IPS-NIHi11 (cell line): ENCODE measurements around the gene PLXNB2.

ENCODE experiments used
- DNase-seq: peaks from one replicate; pipeline ENCODE4 v3.0.0; 2012; ENCODE audit warnings: mixed read lengths, low spot score

PLXNB2 gene

DNA sequence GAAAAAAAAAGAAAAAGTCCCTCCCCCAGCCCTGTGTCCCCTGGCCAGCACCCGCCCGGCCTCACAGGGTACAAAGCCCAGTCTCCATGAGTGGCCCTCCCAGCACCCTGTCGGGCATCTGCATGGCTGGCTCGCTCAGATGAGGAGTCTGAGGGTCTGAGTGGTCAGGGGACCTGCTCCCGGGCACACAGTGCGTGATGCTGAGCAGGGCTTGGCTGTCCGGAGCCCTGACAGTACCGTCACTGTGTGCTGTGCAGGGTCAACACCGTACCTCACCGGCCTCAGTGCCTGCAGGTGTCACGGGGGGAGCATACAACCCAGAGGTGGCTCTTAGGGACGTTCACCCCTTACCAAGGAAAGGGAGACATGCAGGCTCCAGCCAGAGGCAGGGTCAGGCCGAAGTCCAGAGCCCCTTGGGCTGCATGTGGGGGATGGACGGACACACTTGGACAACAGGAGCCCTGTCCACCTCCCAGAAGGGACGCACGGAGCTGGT, 3.6 kb upstream of the PLXNB2 start:
- no peak for DNase-seq

DNA sequence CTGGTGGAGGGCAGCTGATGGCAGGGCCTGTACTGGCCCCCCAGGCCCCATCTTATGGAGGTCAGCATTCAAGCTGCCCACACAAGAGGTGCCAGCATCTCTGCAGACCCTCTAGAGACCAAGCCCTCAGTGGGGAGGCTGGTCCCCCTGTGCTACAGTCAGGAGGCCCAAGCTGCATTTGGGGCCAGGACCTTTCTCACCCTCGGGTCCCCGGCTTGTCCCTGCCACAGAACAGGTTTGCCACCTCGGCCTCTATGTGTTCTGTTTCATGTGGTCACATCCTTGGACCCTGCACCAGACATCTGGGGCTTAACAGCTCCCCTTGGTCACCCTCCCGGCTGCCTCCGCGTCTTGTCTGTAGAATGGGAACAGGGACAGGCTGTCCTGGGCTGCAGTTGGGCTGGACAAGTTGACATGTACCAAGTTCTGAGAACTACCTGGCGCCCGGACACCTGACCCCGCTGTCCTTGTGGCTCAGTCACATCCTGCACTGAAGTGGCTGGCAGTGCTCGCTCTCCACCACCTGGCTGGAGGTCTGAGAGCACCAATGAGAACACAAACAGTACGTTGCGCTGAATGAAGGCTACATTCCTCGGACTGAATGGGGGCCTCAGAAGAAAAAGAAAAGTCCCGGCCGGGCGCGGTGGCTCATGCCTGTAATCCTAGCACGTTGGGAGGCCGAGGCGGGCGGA, 2.7 kb upstream of the PLXNB2 start:
- DNase-seq: no peak

DNA sequence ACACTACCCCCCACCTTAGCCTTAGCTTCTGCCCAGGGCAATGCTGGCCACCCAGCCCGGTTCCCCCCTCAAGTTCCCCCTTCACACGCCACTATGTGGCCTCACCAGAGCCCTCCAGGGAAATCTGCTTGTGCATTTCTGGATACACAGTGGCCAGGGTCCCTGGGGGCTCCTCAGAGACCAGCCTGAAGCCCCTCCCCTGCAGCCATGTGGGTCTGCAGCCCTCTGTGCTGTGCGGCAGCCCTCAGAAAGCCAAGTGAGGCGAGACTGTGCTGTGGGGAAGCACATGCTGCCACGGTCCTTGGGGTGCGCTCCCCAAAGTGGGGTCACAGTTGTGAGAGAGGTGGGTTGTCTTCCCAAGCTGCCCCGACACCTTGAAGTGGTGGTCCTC, 2.1 kb upstream of the PLXNB2 start:
- no peak for DNase-seq

DNA sequence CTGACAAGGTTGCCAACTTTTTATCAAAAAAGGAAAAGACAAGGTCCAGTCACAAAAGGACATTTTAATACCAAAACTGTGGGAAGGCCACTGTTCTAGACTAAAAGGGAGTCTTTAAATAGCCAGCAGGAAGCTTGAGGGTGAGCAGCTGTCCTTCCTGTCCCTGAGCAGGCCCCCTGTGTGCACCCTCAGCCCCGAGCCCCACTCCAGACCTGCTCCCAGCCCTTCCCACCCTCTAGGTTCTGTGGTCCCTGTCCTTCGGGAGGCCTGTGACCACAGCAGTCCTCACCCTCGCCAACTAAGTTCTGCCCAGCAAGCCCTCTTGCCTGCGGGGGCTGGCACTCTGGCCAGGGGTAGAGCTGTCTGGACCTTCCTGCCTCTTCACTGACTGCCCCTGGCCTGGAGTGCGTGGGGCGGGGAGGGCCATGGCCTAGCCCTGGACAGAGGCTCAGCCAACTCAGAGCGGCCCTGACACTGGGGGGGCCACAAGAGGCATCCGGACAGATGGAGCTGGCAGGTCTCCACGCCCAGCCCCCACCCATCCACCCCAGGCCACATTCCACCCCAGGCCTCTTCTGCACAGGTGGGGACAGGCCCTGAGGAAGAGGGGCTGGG, 1.6 kb upstream of the PLXNB2 start:
- no peak for DNase-seq

DNA sequence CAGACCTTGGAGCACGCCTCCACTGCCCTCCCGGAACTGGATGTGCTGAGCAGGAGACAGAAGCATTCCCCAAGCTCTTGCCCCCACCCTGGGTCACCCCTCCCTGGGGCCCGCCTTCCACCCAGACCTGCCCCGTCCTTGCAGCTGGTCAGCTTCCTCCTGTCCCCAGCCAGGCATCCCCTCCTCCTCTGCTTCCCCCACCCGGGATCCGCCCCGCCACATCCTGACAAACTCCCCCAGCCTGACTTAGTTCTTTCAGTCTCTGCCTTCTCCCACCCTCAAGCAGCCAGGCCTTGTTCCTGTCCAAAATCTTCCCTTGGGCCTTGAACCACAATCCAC, 1.1 kb upstream of the PLXNB2 start:
- DNase-seq: no peak

DNA sequence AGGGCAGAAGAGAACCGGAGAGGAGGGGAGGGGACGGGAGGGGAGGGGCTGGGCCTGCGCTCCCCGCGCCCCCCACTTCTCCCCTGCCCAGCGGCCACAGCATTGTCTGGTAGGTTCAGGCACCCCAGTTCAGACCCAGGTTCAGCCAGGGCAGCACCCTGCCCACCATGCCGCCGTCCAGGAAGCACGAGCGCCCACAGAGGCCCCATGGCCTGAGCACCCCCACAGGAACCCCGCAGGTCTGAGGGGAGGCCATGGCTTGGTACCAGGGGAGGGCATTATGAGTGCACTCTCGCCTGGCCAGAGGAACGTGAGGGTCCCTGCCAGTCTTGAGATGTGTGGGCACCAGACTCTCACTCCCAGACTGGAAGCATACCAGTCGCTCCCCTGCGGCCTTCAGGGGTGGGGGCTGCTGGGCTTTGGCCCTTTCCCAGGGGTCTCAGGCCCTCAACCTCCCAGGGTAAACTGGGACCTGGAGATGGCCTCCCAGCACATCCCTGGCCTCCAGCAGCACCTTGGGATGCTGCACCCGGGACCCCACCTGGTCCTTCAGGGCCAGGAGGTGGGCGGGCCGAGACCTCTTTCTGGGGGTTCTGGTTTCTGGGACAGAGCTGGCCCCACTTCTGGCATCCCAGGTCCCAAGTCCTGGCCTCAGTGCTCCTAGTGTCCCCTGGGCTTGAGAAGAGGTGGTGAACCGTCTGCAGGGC, 597 bp upstream of the PLXNB2 start:
- no peak for DNase-seq

DNA sequence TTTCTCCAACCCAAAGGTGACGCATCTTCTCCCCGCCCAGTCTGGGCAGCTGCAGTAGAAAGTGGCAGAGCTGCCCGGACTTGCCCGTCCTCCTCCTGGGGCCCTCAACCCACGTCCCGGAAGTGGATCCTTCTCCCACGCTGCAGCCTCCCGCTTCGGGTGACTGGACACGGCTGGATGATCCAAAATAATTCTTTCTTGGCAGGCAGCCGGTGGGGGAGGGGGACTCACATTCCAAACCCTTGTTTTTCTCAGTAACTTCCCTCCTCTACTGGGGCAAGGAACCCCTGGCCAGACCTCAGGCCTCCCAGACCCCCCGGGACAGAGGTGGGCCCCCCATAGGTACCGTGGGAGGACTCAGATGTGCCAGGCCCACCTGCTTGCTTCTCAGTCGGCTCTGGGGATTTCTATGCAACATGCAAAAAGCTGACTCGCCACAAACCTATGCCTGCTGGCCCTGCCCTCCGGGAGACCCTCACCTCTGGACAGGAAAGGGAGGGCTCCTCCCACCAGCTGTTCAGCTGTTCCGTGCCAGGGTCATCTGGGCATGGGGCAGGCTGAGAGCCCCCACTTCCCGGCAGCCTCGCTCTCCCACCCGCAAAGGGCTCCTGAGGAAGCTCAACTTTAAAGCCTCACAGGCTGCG, 1.4 kb downstream of the PLXNB2 start:
- DNase-seq: peak; percentile 68

DNA sequence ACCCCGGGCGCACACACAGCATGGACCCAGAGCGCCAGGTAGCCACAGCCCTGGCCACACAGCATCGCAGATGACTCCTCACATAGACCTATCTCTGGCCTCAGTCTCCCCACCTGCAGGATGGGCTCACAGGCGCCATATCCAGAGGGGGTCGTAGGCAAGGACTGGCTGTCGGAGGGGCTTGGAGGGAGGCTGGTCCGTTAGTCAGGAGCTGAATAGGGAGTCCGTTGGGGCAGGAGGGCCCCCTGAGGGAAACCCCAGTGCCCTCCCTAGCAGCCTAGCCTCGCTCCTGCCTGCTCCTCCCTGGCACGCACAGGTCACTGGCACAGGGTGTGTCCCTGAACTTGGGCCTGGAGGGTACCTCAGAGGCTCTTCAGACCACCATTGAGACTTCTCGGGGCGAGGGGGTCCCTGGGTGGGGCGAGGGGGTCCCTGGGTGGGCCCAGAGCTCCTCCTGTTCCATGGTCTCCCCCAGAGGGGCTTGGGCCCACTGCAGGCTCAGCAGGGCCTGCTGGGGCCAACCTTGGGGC, 2.0 kb downstream of the PLXNB2 start:
- no peak for DNase-seq

DNA sequence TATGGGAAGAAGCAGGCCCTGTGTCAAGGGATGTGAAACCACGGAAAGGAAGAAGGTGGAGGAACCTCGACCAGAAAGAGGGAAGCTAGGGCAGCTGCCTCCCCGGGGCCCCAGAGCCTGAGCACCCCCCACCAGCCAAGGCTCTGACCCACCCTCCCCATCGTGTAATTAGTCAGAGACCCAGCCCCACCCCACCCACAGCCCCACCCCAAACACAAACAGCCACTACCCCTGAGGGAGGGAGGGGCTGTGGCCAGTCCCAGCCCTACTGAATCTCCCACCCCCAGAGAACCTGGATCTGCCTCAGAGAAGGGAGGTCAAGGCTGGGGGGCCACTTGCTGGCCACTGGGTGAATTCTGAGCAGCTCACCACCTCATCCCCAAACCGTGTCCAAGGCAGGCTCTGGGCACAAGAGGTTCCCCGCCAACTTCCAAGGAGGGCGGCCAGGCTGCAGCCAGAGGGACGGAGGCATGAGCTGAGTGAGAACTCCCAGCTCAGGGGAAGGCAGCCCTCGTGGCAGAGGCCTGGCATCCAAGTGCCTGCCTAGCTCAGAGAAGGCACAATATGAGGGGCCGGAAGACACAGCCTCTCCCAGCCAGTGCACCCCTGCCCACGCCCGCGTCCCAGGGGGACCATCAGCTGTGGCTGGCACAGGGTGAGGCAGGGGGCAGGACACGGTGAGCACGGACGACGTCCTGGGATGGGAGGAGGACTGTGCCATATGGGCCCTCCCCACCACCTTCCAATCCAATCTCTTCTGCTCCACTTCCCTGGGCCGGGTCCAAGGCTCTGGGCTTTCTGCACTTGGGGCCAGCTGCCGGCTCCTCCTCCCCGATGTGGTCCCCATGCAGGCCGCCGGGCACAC, 2.7 kb downstream of the PLXNB2 start:
- DNase-seq: no peak

DNA sequence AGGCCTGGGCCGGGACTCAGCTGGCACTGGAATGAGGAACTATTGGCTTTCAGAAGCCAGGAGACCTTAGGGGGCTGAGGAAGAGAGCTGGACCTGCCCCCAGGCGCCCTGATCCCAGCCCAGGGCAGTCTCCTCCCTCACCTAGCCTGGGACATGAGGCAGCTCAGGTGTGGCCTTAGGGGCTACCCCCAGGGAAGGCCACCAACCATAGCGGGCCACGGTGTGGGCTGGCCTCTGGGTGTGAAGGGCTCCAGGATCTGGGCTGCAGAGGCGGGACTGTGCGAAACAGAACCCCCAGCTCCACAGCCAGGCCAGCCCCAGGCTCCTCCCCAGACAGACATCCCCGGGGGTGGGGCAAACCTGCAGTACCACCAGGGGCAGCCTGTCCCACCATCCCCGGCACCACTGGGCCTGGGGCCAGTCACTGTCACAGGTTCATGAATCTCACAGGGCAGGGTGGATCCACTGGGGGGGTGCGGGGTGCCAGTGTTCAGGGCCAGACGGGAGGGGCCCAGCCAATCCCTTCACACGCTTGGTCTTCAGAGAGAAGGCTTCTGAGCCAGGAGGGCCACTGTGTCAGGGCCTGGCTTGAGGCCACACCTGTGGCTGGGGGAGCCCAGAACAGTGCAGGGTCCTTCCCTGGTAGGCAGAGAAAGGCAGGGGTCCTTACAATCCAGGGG, 3.5 kb downstream of the PLXNB2 start:
- DNase-seq: peak; percentile 69

DNA sequence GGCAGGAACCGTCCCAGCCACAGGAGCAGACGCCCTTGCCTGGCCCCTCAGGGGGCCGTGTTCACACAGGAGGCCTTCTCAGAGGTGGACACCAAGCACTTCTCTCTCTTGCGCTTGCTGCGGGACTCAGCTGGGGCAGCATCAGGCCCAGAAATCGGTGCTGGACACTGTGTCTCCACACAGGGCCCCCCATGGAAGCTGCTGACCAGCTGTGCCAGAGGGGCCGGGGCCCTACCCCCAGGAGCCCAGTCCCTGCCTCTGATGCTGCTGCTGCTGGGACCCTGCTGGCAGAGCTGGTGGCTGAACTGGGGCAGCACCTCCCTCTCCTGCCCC, 4.0 kb downstream of the PLXNB2 start:
- DNase-seq: no peak

DNA sequence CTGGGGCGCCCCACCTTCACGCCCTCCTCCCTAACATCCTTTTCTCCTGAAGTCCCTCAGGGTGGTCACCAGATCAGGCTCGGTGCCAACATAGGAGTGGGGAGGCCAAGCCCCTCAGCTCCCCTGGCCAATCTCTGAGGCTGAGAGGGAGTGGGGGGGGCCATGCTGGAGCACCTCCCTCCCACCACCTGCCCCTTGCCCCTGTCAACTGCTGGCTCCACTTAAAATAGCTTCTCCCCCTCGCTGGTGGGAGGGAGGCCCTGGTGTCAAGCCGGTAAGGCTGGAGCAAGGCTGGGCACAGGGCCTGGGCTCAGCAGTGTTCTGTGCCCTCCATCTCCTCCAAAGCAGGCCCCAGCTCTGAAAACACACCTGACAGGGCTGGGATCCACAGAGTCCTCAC, 4.9 kb downstream of the PLXNB2 start:
- DNase-seq: no peak

DNA sequence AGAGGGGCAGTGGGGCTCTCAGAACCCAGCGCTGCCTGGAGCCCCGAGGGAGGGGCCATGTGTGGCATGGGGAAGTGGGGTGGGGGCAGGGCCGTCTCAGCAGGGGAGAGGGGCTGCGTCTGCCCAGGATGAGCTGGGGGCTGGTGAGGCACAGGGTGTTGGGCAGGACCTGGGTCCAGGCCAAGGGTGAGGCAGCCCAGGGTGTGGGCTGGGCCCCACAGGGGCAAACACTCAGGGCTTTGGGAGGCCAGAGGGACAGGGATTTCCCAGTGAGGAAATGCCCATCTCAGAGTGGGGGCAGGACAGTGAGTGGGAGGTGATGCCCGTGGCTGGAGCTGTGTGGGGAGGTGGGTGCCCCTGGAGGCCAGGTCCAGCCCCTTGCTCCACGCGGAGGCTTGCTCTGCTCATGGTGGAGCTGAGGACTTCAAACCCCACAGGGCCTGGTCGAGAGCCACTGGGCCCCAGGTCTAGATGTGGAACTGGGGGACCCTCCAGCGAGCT, 5.4 kb downstream of the PLXNB2 start:
- no peak for DNase-seq

DNA sequence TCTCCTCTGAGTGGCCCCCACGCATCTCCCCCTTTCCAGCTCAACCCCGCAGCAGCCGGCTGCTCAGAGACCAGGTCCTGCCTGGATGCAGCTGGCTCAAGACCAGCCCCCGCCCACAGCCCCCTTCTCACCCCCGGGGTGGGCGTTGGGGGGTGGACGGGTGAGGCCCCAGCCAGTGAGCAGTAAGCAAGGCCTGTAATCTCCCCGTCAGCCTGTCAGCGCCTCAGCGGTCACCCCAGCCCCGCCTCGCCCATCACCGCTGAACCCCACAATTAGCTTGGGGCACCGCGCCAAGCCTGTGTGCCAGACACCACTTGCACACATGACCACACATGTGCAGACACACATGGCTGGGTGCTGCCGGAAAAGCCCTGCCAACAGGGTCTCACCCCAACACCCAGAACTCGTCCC, 5.9 kb downstream of the PLXNB2 start:
- no peak for DNase-seq

DNA sequence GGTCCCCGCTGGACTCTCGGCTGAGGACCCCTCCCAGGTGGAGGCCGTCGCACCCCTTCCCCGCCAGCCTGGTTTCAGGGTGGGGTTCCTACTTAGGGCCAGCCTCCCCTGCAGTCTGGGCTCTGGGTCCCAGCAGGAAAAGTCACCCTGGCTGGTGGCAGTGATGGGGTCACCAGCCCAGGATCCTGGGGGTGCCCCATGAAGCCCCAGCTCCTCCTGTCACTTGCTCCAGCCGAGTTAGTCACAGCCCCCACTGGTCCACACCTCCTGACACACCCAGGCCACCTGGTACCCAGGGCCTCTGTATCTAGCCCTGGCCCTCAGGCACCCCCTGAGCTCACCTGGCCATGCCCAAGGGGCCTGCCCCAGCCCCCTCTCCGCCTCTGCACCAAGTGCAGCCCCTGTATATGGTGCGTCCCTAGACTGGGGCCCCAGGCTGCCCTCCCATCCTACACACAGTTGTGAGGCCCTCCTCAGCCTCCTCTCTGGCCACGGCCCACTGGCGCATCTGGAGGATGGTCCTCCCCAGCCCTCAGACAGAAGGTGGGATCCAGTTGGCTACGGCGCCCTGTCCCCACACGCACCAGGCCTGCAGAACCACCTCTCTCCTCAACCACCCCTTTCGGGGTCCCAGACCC, 6.7 kb downstream of the PLXNB2 start:
- no peak for DNase-seq

DNA sequence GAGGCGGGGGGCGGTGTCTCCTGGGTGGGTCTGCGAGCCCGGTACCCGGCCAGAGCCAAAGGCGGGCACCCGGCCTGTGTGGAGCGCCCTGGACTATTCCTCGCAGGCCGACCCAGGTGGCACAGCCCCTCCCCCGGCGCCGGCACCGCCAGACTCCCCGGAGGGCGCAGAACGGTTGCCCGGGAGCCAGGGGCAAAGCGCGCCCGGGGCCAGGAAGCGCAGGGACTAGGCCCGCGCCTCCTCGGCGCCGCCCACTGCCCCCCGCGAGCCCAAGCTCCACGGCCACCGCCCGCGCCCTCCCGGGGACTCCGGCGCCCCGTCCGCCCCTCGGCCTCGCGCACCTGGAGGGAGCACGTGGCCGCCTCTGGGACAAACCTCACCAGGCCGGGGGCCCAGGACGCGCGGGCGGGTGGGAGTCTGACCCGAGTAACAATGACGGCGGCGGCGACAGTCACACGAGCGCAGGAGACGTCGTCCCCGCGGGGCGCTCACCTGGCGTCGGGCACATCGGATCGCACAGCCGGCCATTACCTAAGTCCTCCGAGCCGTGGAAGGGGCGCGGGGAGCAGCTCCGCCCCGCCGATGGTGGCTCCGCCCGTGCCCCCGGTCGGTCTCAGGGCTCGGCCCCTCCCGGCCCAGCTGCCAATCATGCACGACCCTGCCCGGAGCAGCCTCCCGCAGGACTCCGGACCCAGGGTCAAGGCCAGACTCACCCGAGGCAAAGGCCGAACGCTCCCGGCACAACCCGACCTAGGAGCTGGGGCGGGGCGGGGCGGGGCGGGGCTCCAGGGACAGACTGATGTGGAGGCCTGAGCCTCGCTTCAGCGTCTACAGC, 7.4 kb downstream of the PLXNB2 start:
- DNase-seq: peak; percentile 83

DNA sequence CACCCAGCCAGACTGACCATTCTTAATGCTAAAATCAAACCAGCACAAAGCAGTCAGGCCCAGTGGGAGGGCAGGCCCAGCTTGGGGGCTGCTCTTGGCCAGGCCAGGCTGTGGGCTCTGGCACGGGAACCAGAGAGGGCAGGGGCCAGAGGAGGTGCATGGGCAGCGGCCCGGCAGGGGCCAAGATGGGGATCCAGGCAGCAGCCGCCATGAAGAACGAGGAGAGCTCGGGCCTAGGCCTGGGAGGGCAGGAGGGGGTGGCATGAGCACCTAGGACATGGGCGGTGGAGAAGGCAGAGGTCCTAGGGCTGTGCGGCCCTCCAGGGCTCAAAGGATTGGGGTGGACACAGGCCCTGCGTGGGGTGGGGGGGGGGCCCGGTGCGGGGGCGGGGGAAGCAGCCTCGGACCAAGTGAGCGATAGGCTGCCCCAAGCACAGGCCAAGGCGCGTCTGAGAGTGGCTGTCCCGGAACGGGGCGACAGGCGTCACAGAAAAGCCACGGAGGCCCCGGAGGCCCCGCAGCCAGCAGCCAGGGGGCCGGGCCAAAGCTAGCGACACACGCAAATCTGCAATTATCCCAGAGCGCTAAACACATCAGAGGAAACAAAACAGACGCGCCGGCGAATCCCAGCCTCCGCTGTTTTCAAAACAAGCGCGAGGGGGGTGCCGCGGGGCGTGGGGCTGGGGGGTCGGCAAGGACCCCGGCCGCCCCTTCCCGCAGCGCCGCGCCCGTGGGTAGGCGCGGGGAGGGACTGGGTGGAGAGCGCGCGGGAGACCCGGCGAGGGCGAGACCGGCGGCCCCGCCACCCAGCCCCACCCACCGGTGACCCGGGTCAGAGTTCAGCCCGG, 8.3 kb downstream of the PLXNB2 start:
- DNase-seq: no peak

DNA sequence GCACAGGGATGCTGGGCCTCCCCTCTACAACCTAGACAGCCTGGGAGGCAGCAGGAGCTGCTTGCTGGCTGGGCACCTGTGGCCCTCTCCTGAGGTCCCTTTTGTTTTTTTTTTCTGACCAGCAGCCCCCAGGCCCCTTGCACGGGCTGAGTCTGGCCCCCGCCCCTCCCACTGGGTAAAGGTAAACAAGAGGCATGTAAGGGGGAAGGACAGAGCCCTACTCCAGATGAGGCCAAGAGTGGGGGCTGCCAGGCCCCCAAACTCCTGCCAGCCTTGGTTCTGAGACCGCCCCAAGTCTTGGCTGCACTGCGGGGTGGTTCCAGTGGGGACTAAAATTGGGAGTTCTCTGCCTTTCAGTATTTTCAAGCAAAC, 9.2 kb downstream of the PLXNB2 start:
- no peak for DNase-seq
